ENCODE data around the gene ATP2B2. TPM values are rescaled to one million over a fixed set of nuclear protein-coding genes. Genes with fewer than 3 reads are reported as not detected.
"Not testable (repeated sequence)": the region's sequence is repeated elsewhere in the genome, so short reads cannot be mapped to it uniquely, and the experiment has no call there.

The ATP2B2 gene
- polyA plus RNA-seq, 4 donors: 0.34 to 0.89 (median 0.46) TPM

DNA sequence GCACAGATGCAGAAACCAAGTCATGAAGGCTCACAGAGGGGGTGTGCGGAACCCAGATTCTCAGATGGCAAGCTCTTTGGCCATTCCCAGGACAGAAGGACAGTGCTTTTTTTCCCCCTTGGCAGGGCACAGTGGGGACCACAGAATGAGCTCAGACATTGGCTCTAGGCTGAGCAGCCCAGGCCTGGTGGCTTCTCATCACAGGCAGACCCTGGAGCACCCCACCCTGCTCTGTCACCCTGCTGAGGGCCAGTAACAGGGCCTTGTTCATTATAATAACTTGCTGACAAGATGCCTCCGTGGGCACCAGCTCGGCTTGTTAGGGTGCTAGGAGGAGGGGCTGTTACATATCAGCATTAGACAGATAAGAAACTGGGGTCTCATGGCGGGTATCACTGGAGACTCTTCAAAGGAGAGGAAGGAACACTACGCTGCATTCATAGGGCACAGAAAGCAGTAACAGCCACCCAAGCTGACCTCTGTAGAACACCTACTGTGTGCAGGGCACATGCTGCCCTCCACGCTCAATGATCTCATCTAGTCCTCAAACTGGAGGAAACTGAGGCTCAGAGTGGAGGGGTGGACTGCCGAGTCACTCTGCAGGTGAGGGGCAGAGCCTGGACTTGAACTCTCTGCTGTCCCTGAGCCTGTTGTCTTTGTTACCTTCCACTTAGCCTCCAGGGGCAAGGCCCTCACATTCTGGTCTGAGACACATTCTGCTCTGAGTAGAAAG is 114.6 kb downstream of the ATP2B2 start:
- no peak for DNase-seq (ENCODE audit: low read depth in 4 of 4, low spot score in 3 of 4)

DNA sequence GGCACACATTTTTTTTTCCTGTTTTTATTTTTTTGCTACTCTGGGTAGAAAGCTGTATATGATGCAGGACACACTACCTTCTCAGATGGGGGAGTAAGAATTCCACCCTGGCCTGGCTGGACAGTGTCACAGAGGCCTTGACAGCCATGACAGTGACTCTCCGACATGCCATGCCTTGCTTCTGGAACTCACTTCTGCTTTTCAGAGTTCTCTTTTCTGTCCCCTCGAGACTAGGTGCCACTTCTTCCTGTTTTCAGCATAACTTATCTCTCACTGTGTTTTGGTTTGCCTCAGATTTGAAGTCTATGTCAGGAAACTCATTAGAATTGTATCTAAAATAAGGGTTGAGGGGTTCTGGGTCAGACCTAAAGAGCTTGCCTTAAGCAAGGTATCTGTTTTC is 115.4 kb downstream of the ATP2B2 start:
- DNase-seq (ENCODE audit: low read depth in 4 of 4, low spot score in 3 of 4): no peak

DNA sequence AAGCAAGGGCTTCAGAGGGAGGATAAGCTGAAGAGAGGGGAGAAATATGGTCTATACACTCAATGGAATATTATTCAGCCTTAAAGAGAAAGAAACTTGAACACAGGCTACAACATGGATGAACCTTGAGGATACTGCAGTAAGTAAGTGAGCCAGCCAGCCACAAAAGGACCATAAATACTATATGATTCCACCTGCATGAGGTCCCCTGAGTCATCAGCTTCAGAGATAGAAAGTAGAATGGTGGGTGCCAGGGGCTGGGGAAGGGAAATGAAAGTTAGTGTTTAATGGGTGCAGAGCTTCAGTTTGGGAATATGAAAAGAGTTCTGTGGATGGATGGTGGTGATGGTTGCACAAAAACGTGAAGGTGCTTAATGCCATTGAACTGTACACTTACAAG is 116.0 kb downstream of the ATP2B2 start:
- no peak for DNase-seq (ENCODE audit: low read depth in 4 of 4, low spot score in 3 of 4)

DNA sequence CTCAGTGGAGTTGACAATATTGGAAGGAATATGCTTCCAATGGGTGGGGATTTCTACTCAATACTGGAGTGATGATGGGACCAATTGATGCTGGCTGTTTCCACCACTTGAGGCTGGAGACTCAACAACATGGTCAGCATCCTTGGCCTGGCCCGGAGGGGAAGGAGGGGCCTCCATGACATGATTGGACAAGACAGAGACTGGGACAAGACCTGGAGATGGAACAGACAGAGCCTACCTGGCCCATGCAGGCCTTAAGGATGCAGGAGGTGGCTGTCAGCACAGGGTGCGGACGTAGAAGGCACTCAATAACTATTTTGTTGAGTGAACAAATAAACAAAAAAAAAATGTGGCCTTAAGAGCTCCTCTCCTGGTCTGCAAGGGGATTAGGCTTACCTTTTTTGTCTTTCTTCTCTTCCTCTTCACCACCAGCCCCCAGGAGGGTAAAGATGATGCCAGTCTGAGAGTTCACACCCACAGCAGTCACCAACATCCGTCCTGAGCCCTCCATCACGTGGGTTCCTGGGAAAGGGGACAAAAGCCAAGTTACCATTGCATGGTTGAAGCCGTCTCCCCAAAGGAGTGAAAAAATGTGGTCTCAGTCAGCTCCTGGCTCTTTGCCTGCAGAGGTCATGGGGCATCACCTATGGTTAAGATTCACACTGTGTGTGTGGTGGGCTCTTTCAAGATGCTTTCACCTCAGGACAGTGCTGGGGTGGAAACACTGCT is 117.3 kb downstream of the ATP2B2 start:
- DNase-seq (ENCODE audit: low read depth in 4 of 4, low spot score in 3 of 4): no peak

DNA sequence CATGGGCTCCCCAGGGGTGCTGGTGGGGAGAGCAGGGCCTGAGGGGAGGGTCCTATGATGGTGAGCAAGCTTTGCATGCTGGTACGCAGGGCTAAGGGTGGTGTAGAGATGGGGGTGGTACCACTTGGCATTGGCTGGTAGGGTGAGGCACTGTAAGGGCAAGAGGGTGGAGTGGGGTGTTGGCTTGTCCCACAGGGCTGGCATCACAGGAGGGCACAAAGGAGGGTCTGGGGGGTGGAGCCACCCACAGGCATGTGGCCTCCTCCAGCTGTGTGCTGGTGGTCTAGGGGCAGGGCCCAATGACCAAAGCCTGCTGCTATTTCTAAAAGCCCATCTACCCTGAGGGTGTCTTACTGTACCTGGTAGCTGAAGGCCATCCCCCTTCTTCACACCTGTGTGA is 119.3 kb downstream of the ATP2B2 start:
- no peak for DNase-seq (ENCODE audit: low read depth in 4 of 4, low spot score in 3 of 4)

DNA sequence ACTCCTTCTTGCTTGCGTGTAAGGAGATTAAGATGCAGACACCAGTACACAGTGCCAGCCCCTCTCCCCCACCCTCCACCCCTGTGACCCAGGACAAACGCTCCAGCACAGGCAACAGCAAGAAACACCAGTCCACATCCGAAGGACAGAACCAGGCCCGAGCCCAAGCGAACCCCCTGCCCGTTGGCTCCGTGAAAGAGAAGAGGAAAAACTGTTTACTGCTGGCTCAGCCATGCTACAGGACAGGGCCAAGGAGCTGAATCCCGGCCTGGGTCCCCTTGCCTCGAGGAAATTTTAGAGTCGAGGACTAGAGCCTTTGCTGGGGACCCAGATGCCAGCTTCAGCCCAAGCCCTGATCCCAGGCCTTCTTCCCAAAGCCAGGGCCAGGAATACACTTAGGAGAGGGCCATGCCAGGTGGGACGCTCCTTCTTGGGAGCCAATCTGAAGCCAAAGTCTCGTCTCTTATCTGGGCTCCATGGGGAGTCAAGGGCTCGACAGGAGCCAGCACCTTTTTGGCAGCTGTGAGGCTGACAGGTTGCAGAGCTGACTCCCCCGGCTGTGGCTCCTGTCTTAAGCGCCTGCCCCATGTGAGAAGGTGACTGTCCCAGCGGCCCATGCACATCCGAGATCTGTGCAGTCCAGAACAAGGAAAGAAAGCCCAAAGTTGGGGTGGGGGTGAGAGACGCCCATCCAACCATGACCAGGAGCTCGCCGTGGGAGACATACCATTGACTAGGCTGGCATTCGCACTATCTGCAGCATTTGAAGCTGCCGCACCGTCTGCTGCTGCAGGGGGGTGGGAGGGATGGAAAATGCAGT is 120.6 kb downstream of the ATP2B2 start:
- no peak for DNase-seq (ENCODE audit: low read depth in 4 of 4, low spot score in 3 of 4)

DNA sequence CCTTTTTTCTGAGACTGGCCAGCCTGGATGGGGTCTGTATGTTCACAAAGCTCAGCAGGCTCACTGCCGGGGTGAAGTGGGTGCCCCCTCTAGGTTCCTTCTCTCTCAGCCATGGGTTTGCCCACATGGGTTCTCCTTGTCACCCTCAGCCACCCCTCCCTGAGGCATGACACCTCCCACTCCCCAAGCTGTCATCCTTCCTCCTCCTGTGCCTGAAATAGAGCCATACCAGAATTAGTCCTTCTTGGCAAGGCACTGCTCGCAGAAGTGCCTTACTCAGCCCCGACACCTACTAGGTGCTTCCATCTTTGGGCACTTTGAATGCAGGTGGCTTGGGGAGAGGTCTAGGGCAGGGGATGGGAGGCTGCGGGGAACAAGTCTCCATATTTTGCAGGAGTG is 121.5 kb downstream of the ATP2B2 start:
- DNase-seq (ENCODE audit: low read depth in 4 of 4, low spot score in 3 of 4): no peak

DNA sequence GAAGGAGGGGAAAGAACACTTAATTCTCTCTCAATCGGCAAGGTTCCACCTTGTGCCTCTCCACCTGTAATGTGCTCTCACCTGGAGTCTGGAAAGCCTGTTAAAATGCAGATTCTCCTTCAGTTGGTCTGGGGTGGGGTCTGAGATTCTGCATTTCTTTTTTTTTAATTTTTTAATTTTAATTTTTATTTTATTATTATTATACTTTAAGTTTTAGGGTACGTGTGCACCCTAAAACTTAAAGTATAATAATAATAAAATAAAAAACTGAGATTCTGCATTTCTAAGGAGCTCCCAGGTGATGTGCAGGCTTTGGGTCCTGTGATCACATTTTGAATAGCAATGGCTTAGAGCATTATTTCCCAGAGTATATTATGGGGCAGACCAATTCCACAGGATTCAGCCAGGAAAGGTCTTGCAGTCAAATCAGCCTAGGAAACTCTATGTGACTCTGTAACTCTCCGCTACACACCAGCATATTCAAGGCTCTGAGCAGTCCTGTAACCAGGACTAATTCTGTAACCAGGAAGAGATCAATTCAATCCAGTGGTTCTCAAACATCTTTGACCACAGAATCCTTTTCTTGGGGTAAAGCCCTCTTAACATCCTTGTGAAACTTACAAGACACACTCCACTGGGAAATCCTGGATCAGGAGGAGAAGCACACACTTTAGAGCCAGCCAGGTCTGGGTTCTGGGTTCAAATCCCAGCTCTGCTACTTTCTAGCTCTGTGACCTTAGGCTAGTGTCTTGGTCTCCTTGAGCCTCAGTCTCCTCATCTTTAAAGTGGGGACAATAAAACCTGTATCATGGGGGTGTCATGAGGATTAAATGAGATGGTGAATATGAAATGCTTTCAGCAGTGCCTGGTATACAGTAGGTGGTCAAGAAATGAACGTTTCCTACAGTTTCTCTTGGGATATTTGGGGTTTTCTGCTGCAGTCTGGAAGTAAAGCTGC is 122.2 kb downstream of the ATP2B2 start:
- no peak for DNase-seq (ENCODE audit: low read depth in 4 of 4, low spot score in 3 of 4)

DNA sequence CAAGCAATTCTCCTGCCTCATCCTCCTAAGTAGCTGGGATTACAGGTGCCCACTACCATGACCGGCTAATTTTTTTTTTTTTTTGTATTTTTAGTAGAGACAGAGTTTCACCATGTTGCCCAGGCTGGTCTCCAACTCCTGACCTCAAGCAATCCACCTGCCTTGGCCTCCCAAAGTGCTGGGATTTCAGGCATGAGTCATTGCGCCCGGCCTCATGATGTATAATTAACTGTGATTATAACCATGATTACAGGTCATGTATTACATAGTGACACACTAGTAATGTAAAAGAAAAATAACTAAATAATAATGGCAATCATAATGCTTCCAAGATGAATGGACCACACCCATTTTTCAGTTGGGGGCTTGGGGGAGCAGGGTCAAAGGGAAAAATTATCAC is 122.9 kb downstream of the ATP2B2 start:
- not testable (repeated sequence) for DNase-seq (ENCODE audit: low read depth in 4 of 4, low spot score in 3 of 4)

DNA sequence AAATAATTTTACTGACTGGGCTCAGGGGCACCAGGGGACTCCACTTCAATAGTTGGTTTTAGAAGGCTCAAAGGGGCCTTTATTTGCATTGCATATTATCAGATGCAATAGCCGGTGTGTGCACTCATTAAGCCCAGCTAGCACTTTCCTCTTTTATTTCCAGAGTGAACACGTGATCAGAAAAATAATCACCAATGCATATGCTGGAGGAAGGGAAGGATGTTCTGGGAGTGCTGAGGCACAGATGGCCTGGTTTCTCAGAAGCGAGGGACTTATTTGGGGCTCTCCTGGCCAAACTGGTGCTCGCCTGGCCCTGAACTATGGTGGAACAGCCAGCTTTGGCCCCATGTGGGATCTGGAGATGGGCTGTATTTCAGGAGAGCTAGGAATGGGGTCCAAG is 124.0 kb downstream of the ATP2B2 start:
- DNase-seq (ENCODE audit: low read depth in 4 of 4, low spot score in 3 of 4): no peak

DNA sequence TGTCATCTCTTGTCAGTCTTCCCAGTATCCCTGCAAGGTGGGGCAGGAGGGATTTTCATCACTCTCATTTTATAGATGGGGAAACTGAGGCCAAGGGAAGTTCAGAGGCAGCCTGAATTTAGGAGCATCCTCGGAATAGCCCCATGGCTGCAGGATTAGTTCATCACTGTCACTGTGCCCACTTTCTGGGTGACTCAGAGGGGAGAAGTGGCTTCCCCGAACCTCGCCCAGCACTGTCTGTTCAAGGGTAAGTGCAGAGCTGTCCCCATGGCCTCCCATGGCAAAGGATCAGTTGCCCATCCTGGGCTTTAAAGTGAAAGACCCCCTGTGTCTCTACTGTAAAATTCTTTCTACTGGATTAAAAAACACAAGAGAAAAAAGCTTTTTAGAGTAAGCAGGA is 124.5 kb downstream of the ATP2B2 start:
- no peak for DNase-seq (ENCODE audit: low read depth in 4 of 4, low spot score in 3 of 4)

DNA sequence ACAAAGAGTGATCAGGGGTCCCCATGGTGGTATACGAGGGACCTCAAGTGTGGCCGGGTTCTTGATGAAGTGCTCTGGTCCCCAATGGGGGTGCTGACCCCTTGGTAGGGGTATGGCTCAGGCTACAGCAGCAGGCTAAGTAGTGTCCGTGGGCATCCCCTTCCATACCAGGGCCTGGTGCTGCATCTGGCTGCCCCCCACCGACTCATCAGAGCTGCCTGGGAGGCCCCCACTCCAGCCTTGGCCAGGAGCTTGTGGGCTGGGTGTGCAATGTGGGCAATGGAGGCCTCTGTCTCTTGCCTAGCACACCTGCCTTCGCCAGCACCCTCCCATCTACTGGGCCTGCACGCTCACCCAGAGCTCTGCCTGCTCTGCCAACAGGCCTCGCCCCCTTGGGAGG is 125.4 kb downstream of the ATP2B2 start:
- no peak for DNase-seq (ENCODE audit: low read depth in 4 of 4, low spot score in 3 of 4)

DNA sequence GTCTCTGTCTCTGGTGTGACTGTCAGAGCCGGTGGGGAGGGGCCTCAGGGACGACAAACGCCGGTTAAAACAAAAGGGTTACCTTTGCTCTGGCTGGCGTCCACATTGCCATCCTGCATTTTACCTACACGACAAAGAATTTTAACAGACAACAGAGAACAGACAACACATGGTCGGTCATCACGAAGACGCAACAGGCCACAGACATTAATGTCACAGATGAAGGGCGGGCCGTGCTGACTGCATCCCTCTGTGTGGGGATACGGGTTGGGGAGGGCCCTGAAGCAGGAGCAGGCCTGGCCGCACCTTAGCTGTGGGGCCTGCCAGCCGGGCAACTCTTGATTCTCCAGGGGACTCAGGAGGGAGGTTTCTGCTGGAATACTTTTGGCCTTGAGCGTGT is 126.2 kb downstream of the ATP2B2 start:
- DNase-seq (ENCODE audit: low read depth in 4 of 4, low spot score in 3 of 4): no peak

DNA sequence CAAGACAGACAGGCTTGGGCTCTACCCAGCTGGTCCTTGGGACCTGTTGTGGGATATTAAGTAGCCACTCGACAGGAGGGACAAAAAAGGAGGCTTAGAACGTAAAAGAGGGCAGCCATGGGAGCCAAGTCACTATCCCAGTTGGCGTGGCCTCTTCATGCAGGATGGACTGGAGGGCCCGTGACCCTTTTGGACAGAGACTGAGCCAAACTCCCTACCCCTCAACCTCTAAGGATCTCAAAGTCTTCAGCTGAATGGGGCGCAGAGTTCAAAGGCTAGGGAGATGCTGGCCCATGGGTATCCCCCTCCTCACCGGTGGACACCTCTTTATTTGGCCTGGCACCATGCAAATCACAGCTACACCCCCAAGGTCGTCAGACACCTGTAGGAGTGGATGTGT is 126.6 kb downstream of the ATP2B2 start:
- DNase-seq (ENCODE audit: low read depth in 4 of 4, low spot score in 3 of 4): no peak

DNA sequence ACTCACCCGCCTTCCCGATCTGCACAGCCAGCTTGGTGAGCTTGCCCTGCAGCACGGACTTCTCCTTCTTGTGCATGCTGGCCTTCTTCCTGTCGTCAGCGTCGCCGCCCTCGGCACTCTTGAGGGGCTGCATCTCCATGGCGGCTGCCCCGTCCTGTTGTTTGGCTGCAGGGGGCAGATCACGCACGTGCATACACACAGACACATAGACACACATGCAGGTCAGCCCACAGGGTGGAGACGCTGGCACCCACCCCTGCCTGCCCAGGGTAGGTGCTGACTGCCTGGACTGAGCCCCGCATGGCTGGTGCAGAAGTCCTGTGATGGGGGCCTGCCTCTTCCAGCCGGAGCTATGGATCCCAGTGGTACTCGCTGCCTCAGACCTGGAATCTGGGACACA is 127.1 kb downstream of the ATP2B2 start:
- no peak for DNase-seq (ENCODE audit: low read depth in 4 of 4, low spot score in 3 of 4)

DNA sequence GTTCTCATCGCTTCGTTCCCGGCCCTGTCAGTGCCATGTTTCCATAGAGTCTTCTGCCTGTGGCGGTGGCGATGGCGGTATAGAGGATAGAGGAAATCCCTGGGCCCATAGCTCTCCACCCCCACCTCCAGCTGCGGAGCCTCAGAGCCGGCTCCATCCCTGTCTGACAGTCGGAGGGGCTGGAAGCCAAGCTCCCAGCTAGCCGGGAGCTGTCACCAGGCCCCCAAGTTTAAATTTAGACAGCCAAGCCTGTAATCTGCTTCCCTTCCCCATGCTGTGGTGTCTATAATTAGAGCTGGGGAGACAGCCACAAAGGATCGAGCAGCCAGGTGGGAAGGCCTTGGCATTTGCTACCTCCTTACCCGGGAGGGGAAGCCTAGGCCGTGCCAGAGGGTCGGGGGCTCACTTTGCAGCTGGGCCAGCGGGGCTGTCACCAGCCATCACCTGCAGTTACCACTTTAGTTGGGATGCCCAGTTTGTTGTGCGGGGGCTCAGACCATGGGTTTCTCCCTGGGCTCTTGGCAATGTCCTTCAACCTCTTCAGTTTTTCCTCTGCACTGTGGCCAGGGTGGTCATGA is 128.1 kb downstream of the ATP2B2 start:
- no peak for DNase-seq (ENCODE audit: low read depth in 4 of 4, low spot score in 3 of 4)

DNA sequence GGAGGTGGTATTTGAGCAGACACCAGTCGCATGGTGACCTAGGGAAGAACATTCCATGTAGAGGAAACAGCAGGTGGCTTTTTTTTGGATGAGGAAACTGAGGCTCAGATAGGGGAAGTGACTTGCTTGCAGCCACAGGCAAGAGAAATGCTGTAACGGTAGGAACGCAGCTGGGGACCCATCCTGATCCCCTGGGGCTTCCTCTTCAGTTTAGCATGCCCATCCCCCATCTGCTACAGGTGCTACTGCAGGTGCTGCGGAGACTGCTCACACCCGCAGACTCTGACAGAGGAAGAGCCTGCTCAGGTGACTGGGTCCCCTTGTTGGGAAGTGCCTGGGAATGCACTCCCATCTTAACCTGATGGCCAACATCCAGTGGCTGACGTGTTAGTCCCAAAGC is 129.0 kb downstream of the ATP2B2 start:
- no peak for DNase-seq (ENCODE audit: low read depth in 4 of 4, low spot score in 3 of 4)

DNA sequence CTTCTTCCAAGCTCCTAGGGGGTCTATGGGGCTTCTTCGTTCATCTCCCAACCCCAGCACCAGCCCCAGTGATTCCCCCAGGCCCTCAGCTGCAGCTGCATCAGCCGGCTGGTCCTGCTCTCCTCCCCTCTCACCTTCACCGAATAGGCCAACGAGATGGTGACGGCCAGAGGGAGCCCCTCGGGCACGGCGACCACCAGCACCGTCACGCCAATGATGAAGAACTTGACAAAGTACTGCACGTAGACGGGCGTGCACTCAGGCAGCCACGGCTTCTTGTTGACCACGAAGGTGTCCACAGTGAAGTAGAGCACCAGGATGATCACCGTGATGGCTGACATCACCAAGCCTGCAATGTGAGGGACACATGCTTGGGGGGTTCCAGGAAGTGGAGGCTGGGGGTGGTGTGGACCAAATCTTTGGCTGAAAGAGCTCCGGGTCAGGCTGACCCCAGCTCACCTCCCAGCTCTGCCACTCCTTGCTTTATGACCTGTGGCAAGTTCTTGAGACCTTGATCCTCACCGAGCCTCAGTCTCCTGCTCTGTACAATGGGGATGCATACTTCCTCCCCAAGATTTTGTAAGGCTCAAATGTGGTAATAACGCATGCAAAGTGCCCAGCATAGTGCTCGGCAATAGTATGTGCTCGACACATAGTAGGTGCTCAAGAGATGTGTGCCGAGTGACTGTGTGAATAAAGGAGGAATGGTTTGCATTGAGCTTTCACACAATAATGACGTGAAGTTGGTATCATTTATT is 129.9 kb downstream of the ATP2B2 start:
- no peak for DNase-seq (ENCODE audit: low read depth in 4 of 4, low spot score in 3 of 4)

DNA sequence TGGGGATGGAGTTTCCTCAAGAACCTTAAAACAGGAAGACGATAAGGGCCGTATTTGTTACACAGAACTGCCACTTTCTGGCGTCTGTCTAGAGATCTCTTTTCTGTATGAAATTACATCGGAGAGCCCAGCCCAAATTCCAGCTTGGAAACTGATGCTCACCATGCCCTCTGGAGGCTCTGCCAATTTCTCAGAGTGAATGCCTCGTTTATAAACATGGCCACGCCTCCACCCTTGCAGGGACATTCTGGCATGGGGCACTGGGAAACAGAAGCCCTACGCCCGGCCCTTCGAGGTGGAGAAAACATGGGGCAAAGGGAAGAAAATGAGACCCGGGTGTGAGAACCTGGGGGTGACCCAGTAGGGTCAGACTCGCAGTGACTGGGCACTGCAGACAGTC is 131.1 kb downstream of the ATP2B2 start:
- no peak for DNase-seq (ENCODE audit: low read depth in 4 of 4, low spot score in 3 of 4)

Data from left renal pelvis (tissue), 4 donors.